GM12878 (cell line): Measurements from ENCODE around the gene GLUD1. TPM values are rescaled to one million over a fixed set of nuclear protein-coding genes. Genes with fewer than 3 reads are reported as not detected.

Source experiments
- BRCA1 ChIP-seq: IDR thresholded peaks from 2 replicates; pipeline ENCODE4 v1.6.1; 2011; ENCODE audit warnings: low read depth, low read length, improper control_type of control experiment
- CHD1 ChIP-seq: IDR thresholded peaks from 2 replicates; pipeline ENCODE4 v1.6.1; 2012; ENCODE audit warnings: low read depth, low read length, improper control_type of control experiment
- CREB1 ChIP-seq: IDR thresholded peaks from 2 replicates; pipeline ENCODE4 v1.6.1; 2012; ENCODE audit warnings: low read depth, mild to moderate bottlenecking, inconsistent platforms
- DPF2 ChIP-seq: fragments of 450-650 bp; IDR thresholded peaks from 2 replicates; pipeline ENCODE4 v1.6.1; 2017; ENCODE audit warnings: mild to moderate bottlenecking
- FOS ChIP-seq: IDR thresholded peaks from 3 replicates; pipeline ENCODE4 v1.6.1; 2011; ENCODE audit warnings: borderline replicate concordance; ENCODE audit not compliant: insufficient read length; ENCODE audit errors: extremely low read depth
- LARP7 ChIP-seq: fragments of 450-650 bp; IDR thresholded peaks from 2 replicates; pipeline ENCODE4 v1.6.1; 2017; ENCODE audit warnings: mild to moderate bottlenecking
- MEF2B ChIP-seq: fragments of 450-650 bp; IDR thresholded peaks from 2 replicates; pipeline ENCODE4 v1.6.1; 2018; ENCODE audit warnings: mild to moderate bottlenecking, moderate library complexity; ENCODE audit not compliant: partially characterized antibody, poor library complexity, severe bottlenecking
- MTA2 ChIP-seq: fragments of 450-650 bp; IDR thresholded peaks from 2 replicates; pipeline ENCODE4 v1.6.1; 2016; ENCODE audit warnings: low read depth, mild to moderate bottlenecking, moderate library complexity
- MXI1 ChIP-seq: fragments of 150-350 bp; IDR thresholded peaks from 2 replicates; pipeline ENCODE4 v1.6.1; 2011; ENCODE audit warnings: low read depth, mild to moderate bottlenecking, inconsistent platforms, low read length, improper control_type of control experiment
- MYC ChIP-seq: IDR thresholded peaks from 2 replicates; pipeline ENCODE4 v1.6.1; 2011; ENCODE audit warnings: mild to moderate bottlenecking, low read length, moderate library complexity, inconsistent platforms; ENCODE audit not compliant: insufficient read depth, insufficient replicate concordance, insufficient read length, severe bottlenecking
- NR2F1 ChIP-seq: fragments of 450-650 bp; conservative IDR thresholded peaks from 2 replicates; pipeline ENCODE4 v1.6.1; 2017; ENCODE audit warnings: mild to moderate bottlenecking
- POLR2A ChIP-seq: IDR thresholded peaks from 2 replicates; pipeline ENCODE4 v1.6.1; 2011; ENCODE audit warnings: low read depth, mild to moderate bottlenecking, low read length
- RB1 ChIP-seq: fragments of 450-650 bp; formaldehyde crosslinking; IDR thresholded peaks from 2 replicates; pipeline ENCODE4 v1.6.1; 2017; ENCODE audit warnings: mild to moderate bottlenecking, borderline replicate concordance
- SIX5 ChIP-seq: IDR thresholded peaks from 2 replicates; pipeline ENCODE4 v1.6.1; 2011; ENCODE audit warnings: mild to moderate bottlenecking, low read depth, low read length, moderate library complexity; ENCODE audit not compliant: severe bottlenecking
- SP1 ChIP-seq: IDR thresholded peaks from one replicate; pipeline ENCODE4 v1.6.1; 2011; ENCODE audit warnings: low read depth, low read length
- TCF7 ChIP-seq: IDR thresholded peaks from 2 replicates; pipeline ENCODE4 v1.6.1; 2014; ENCODE audit warnings: antibody characterized with exemption, borderline replicate concordance
- YBX1 ChIP-seq: fragments of 450-650 bp; IDR thresholded peaks from 2 replicates; pipeline ENCODE4 v1.6.1; 2016; ENCODE audit warnings: antibody characterized with exemption
- YY1 ChIP-seq: IDR thresholded peaks from 2 replicates; pipeline ENCODE4 v1.6.1; 2011; ENCODE audit warnings: low read depth, mild to moderate bottlenecking, low read length
- ZNF24 ChIP-seq: fragments of 450-650 bp; IDR thresholded peaks from 2 replicates; pipeline ENCODE4 v1.6.1; 2017; ENCODE audit warnings: antibody characterized with exemption, mild to moderate bottlenecking
- ZNF384 ChIP-seq: IDR thresholded peaks from 2 replicates; pipeline ENCODE4 v1.6.1; 2012; ENCODE audit warnings: low read depth, mild to moderate bottlenecking, low read length, improper control_type of control experiment, borderline replicate concordance
- polyA plus RNA-seq, 11 experiments: library from polyadenylated mRNA; depleted of rRNA in 4 of 11; unstranded in 6 of 11; stranded (reverse) in 5 of 11; fragments of >200 nt; fragmentation: Nextera tagmentation in 4 of 11; fragmentation: Illumina TruSeq in 1 of 11; extraction: Ambion mirVana in 4 of 11; extraction: Trizol in 1 of 11; gene quantifications; 1 replicate in 1 of 11; 2 replicates in 10 of 11; pipeline versions ENCODE4 v1.2.1 to v1.2.3, GENCODE V29; 2011 to 2016; ENCODE audit warnings: inconsistent platforms in 2 of 11, missing spikeins in 2 of 11, low read depth in 1 of 11
- total RNA-seq, 4 experiments: library from RNA; depleted of rRNA in 3 of 4; stranded (reverse); fragments of >200 nt in 3 of 4; fragmentation: Illumina TruSeq in 1 of 4; extraction: Trizol in 1 of 4; gene quantifications; 2 replicates each; pipeline versions ENCODE4 v1.2.1 to v1.2.3, GENCODE V29; 2013 to 2021
- TF ChIP-seq, protein P1 (sequence below): fragments of 450-650 bp; formaldehyde crosslinking; IDR thresholded peaks from 2 replicates; pipeline ENCODE4 v1.5.0; 2022; ENCODE audit warnings: mild to moderate bottlenecking, missing genetic modification characterization
- TF ChIP-seq, protein P2 (sequence below), 3 experiments: IDR thresholded peaks in 2 of 3; conservative IDR thresholded peaks in 1 of 3; 2 replicates each; pipeline ENCODE4 v1.5.1; 2011; ENCODE audit warnings: low read depth in 3 of 3, low read length in 3 of 3, mild to moderate bottlenecking in 3 of 3, control low read depth in 2 of 3, moderate library complexity in 2 of 3, inconsistent platforms in 1 of 3, mixed read lengths in 1 of 3; ENCODE audit not compliant: control insufficient read depth in 2 of 3, insufficient read depth in 1 of 3; ENCODE audit errors: extremely low read depth in 1 of 3
- TF ChIP-seq, protein P3 (sequence below): fragments of 150-350 bp; IDR thresholded peaks from 2 replicates; pipeline ENCODE4 v1.6.1; 2014; ENCODE audit warnings: mild to moderate bottlenecking, low read depth, low read length

GLUD1 gene
- total and polyA plus RNA-seq, 10 of the 15 experiments (the other 5 are each of a cell fraction or from before 2014, with no cell fraction given): 26.1 to 109 (median 81.4) TPM

DNA sequence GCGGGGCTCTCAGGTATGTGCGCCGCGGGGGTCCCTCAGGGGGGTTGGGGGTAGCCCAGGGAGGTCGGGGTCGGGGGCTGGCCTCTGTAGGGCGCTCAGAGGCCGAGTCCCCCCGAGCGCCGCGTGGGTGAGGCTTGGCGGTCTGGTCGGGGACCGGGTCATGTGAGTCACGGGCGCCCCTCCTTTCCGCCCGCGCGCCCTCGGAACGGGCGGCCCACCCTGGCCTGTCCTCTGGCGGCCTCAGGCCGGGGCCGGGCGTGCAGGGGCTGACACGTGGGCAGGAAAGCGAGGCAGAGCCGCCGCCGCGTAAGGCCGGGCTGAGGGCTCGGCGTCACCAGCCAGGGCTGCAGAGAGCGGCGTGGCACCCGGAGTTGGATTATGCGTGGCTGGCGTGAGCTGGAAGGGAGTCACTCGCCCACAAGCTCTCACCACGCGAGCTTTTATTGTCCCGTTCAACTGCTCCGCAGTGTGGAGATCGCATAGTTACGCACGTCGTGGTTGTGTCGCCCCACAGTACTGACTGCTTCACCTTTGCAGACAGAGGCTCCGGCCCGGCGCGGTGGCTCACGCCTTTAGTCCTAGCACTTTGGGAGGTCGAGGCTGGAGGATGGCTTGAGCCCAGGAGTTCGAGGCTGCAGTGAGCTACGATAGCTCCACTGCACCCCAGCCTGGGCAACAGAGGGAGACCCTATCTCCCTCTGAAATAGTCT lies 748 bp upstream of the GLUD1 start (continued):
- no peak for TF ChIP-seq ZNF384
- TF ChIP-seq, protein P1, sequence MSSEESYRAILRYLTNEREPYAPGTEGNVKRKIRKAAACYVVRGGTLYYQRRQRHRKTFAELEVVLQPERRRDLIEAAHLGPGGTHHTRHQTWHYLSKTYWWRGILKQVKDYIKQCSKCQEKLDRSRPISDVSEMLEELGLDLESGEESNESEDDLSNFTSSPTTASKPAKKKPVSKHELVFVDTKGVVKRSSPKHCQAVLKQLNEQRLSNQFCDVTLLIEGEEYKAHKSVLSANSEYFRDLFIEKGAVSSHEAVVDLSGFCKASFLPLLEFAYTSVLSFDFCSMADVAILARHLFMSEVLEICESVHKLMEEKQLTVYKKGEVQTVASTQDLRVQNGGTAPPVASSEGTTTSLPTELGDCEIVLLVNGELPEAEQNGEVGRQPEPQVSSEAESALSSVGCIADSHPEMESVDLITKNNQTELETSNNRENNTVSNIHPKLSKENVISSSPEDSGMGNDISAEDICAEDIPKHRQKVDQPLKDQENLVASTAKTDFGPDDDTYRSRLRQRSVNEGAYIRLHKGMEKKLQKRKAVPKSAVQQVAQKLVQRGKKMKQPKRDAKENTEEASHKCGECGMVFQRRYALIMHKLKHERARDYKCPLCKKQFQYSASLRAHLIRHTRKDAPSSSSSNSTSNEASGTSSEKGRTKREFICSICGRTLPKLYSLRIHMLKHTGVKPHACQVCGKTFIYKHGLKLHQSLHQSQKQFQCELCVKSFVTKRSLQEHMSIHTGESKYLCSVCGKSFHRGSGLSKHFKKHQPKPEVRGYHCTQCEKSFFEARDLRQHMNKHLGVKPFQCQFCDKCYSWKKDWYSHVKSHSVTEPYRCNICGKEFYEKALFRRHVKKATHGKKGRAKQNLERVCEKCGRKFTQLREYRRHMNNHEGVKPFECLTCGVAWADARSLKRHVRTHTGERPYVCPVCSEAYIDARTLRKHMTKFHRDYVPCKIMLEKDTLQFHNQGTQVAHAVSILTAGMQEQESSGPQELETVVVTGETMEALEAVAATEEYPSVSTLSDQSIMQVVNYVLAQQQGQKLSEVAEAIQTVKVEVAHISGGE (CRISPR knock-in tag): no peak
- TF ChIP-seq SP1: peak; percentile 77
- peak; percentile 78 for TF ChIP-seq DPF2
- no peak for TF ChIP-seq FOS
- TF ChIP-seq MTA2: no peak
- 0 out of 2 replicates have a peak, but pooled peaks have one; percentile 36 for TF ChIP-seq BRCA1
- TF ChIP-seq MYC: peak; percentile 96
- peak; percentile 97 for TF ChIP-seq LARP7
- TF ChIP-seq MEF2B: peak; percentile 52
- peak; percentile 92 for TF ChIP-seq POLR2A
- peak; percentile 81; the same call in 1 of the 2 replicates for TF ChIP-seq NR2F1
- TF ChIP-seq, protein P2, sequence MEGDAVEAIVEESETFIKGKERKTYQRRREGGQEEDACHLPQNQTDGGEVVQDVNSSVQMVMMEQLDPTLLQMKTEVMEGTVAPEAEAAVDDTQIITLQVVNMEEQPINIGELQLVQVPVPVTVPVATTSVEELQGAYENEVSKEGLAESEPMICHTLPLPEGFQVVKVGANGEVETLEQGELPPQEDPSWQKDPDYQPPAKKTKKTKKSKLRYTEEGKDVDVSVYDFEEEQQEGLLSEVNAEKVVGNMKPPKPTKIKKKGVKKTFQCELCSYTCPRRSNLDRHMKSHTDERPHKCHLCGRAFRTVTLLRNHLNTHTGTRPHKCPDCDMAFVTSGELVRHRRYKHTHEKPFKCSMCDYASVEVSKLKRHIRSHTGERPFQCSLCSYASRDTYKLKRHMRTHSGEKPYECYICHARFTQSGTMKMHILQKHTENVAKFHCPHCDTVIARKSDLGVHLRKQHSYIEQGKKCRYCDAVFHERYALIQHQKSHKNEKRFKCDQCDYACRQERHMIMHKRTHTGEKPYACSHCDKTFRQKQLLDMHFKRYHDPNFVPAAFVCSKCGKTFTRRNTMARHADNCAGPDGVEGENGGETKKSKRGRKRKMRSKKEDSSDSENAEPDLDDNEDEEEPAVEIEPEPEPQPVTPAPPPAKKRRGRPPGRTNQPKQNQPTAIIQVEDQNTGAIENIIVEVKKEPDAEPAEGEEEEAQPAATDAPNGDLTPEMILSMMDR (IDR thresholded peaks at IDR 0.05 in 2 of 3, conservative IDR thresholded peaks at IDR 0.05 in 1 of 3; ENCODE audit: control insufficient read depth in 2 of 3, extremely low read depth in 1 of 3, insufficient read depth in 1 of 3, low read depth in 3 of 3, low read length in 3 of 3): no peak
- TF ChIP-seq MXI1: peak; percentile 97
- TF ChIP-seq CHD1: no peak
- no peak for TF ChIP-seq YBX1
- peak; percentile 83 for TF ChIP-seq RB1
- TF ChIP-seq, protein P3, sequence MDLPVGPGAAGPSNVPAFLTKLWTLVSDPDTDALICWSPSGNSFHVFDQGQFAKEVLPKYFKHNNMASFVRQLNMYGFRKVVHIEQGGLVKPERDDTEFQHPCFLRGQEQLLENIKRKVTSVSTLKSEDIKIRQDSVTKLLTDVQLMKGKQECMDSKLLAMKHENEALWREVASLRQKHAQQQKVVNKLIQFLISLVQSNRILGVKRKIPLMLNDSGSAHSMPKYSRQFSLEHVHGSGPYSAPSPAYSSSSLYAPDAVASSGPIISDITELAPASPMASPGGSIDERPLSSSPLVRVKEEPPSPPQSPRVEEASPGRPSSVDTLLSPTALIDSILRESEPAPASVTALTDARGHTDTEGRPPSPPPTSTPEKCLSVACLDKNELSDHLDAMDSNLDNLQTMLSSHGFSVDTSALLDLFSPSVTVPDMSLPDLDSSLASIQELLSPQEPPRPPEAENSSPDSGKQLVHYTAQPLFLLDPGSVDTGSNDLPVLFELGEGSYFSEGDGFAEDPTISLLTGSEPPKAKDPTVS: no peak
- no peak for TF ChIP-seq ZNF24
- no peak for TF ChIP-seq TCF7
- TF ChIP-seq CREB1: peak; percentile 69
- no peak for TF ChIP-seq SIX5
- 0 out of 2 replicates have a peak, but pooled peaks have one; percentile 23 for TF ChIP-seq YY1
